GM18505 (cell line): ENCODE results near the gene FCER2.
"Not testable (repeated sequence)": the region's sequence is repeated elsewhere in the genome, so short reads cannot be mapped to it uniquely, and the experiment has no call there.

Experiments
- ATAC-seq: cut with Tn5 transposase; IDR thresholded peaks from one replicate; pipeline ENCODE4 v1.9.1; 2021; ENCODE audit not compliant: unreplicated experiment
- POLR2A ChIP-seq: IDR thresholded peaks from 4 replicates; pipeline ENCODE4 v1.6.1; 2011; ENCODE audit warnings: borderline replicate concordance; ENCODE audit not compliant: insufficient read depth, insufficient read length; ENCODE audit errors: extremely low read depth

Gene FCER2, protein sequence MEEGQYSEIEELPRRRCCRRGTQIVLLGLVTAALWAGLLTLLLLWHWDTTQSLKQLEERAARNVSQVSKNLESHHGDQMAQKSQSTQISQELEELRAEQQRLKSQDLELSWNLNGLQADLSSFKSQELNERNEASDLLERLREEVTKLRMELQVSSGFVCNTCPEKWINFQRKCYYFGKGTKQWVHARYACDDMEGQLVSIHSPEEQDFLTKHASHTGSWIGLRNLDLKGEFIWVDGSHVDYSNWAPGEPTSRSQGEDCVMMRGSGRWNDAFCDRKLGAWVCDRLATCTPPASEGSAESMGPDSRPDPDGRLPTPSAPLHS

DNA sequence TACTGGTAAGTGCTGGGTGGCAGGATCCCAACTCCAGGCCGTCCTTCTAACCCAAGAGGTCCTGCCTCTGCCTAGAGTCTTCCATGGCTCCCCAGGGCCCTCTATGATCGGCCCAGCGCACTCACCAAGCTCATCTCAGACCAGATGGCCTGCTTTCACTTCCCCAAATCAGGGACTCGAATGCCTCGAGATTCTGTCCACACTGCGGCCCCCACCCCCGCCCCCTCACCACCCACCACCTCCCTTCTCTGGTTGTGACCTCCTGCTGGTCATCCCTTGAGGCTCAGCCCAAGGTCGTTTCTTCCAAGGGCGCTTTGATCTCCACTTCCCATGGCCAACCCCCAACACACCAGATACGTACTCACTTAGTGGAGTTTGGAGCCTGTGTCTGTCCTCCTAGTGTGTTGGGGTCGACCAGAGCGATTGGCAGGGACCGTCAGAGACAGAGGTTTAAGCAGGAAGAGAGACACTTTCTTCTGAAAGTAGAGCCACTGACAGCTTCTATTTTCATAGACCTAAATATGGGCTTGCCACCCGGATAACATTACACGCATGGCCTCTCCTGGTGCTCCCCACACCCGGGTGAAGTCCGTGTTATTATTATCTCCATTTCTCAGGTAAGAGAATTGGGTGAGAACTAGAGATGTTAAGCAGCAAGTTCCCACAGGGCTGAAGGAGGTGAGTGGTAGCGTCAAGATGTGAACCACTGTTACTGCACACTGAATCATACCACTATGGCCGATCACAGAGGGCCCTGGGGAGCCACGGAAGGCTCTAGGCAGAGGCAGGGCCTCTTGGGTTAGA, at the start of gene FCER2:
TSS of gene FCER2 (minus strand) at position 478 of the 804 bp plus-strand sequence. CDS start 2,371 bp downstream, outside the sequence.
- TF ChIP-seq POLR2A, result peak; percentile 66
- peak; percentile 38 for ATAC-seq

GRCh38 chr19:7751157-7751783, 49.3 kb upstream of the FCER2 start:
- ATAC-seq, result no peak

DNA sequence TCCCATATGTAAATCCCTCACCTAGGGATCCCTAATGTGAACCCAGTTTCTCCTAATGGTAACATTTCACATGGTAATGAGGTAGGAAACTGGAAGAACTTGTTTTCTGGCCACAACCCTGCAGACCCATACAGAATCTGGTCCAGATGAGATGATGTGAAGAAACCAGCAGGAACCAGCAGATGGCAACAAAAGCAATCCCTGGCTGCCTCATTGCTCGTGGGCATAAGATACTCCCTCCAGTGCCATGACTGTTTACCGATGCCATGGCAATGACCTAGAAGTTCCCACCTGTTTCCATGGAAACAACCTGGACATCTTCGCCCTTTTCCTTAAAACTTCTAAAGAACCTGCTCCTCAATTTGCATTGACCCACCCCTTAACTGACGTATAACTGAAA, 46.8 kb upstream of the FCER2 start:
- ATAC-seq, result no peak
- no peak for TF ChIP-seq POLR2A

More at GRCh38 chr19:7751157-7751783, 49.3 kb upstream of the FCER2 start:
- TF ChIP-seq POLR2A, result no peak

GRCh38 chr19:7748171-7748570, 46.2 kb upstream of the FCER2 start:
- TF ChIP-seq POLR2A, result no peak
- ATAC-seq, result no peak

GRCh38 chr19:7746903-7747884, 45.3 kb upstream of the FCER2 start, which contains the start of gene CD209:
Gene CD209, minus strand, starts transcription at chr19:7747534. Its CDS starts 23 bp downstream, at chr19:7747511.
- no peak for TF ChIP-seq POLR2A
- ATAC-seq, result no peak

GRCh38 chr19:7746306-7746705, 44.4 kb upstream of the FCER2 start:
- not testable (repeated sequence) for ATAC-seq

GRCh38 chr19:7744871-7745650, 43.1 kb upstream of the FCER2 start:
- TF ChIP-seq POLR2A, result no peak
- no peak for ATAC-seq

GRCh38 chr19:7744199-7744786, 42.4 kb upstream of the FCER2 start:
- no peak for TF ChIP-seq POLR2A
- ATAC-seq, result no peak

DNA sequence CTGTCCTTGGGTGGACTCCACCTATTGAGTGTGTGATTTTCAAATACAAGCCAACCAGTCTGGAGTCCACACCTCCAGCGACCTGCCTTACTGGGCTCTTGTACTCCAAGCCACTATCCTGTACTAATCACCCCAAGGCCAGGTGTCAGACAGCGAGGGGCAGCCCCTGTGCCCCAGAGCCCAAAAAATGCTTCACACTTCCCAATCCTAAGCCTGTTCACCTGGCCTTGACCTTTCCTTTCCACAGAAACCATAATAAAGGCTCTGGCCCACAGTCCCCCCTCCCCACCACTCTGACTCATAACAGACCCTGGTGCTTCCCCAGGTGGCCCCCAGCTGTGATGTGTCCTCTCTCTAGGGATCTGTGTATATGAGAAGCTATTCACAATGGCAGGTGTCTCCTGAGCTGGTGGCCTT, 41.5 kb upstream of the FCER2 start:
- TF ChIP-seq POLR2A, result no peak

DNA sequence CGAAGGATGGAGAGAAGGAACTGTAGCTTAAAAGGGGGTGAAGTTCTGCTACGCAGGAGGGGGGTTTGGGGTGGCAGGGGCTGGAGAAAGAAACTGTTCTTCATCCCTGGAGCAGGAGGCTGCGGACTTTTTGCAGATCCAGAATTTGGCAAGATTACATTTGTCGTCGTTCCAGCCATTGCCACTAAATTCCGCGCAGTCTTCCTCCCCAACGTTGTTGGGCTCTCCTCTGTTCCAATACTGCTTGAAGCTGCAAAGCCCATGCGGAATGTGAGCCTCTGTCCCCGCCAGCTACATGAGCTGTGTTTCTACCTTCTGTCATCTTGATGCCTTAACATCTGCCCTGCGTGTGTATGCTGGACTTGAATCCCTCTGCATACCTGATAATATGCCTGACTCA, 41.1 kb upstream of the FCER2 start:
- no peak for ATAC-seq
- no peak for TF ChIP-seq POLR2A

More for the DNA sequence above, 41.5 kb upstream of the FCER2 start:
- peak; percentile 57 for ATAC-seq

DNA sequence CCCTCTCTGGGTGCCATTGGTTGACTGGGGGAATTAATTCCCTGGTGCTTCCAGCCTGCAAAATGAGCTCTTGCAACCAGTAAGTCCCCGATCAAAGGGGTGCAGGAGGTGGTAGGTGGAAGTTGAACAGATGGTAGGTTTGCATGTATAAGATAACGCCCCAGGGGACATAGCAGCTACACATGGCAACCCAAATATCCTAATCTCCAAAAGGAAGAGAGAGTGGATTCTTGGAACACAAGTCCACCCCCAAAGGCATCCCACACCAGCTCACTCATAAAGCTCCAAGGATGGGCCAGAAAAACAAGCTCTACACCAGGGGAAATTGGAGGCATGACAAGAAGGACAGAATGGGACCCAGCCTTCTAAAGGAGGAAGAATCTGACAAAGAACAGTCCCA, 40.6 kb upstream of the FCER2 start:
- TF ChIP-seq POLR2A, result no peak

More for the DNA sequence above, 40.6 kb upstream of the FCER2 start:
- no peak for ATAC-seq
